Liver (tissue), 9 donors: ENCODE results near the gene RAPGEF4. TPM values are rescaled to one million over a fixed set of nuclear protein-coding genes. Genes with fewer than 3 reads are reported as not detected.

Experiments
- DNase-seq: peaks from one replicate; pipeline ENCODE4 v3.0.0-alpha.2; 2017; ENCODE audit warnings: low spot score
- H3K27ac ChIP-seq, 2 donors: one replicate each; pipeline ENCODE4 v1.7.0; 2013; ENCODE audit warnings: inconsistent platforms in 2 of 2, low read length in 2 of 2, control low read depth in 1 of 2, low read depth in 1 of 2, mild to moderate bottlenecking in 1 of 2
- H3K27me3 ChIP-seq, 4 donors: one replicate each; pipeline versions ENCODE4 v1.6.1 to v1.7.0; 2013; ENCODE audit warnings: low read length in 3 of 4, inconsistent platforms in 1 of 4, mild to moderate bottlenecking in 1 of 4, moderate library complexity in 1 of 4; ENCODE audit not compliant: control insufficient read depth in 4 of 4, insufficient read depth in 4 of 4
- H3K36me3 ChIP-seq, 4 donors: one replicate each; pipeline versions ENCODE4 v1.6.1 to v1.7.0; 2013; ENCODE audit warnings: low read length in 3 of 4, mild to moderate bottlenecking in 3 of 4, low read depth in 1 of 4, moderate library complexity in 1 of 4; ENCODE audit not compliant: control insufficient read depth in 4 of 4, insufficient read depth in 3 of 4
- H3K4me1 ChIP-seq, 4 donors: one replicate each; pipeline versions ENCODE4 v1.6.1 to v1.7.0; 2013; ENCODE audit warnings: low read length in 3 of 4, mild to moderate bottlenecking in 3 of 4, moderate library complexity in 1 of 4; ENCODE audit not compliant: control insufficient read depth in 4 of 4, insufficient read depth in 4 of 4
- H3K4me3 ChIP-seq, 3 donors: one replicate each; pipeline versions ENCODE4 v1.6.1 to v1.7.0; 2013; ENCODE audit warnings: low read length in 3 of 3, control low read depth in 1 of 3, low read depth in 1 of 3, mild to moderate bottlenecking in 1 of 3
- H3K9ac ChIP-seq, 2 donors: one replicate each; pipeline ENCODE4 v1.7.0; 2013; ENCODE audit warnings: low read length in 2 of 2, mild to moderate bottlenecking in 2 of 2, moderate library complexity in 2 of 2, control low read depth in 1 of 2, low read depth in 1 of 2
- H3K9me3 ChIP-seq, 4 donors: one replicate each; pipeline versions ENCODE4 v1.6.1 to v1.7.0; 2013; ENCODE audit warnings: low read length in 3 of 4; ENCODE audit not compliant: control insufficient read depth in 4 of 4
- ATF3 ChIP-seq: IDR thresholded peaks from 2 replicates; pipeline ENCODE4 v1.6.1; 2016; ENCODE audit warnings: antibody characterized with exemption
- EGR1 ChIP-seq, 2 donors: IDR thresholded peaks; 2 replicates each; pipeline ENCODE4 v1.6.1; 2016 to 2018; ENCODE audit warnings: antibody characterized with exemption in 2 of 2, low read depth in 2 of 2
- FOXA1 ChIP-seq: IDR thresholded peaks from 2 replicates; pipeline ENCODE4 v1.6.1; 2016; ENCODE audit warnings: antibody characterized with exemption
- FOXA2 ChIP-seq: IDR thresholded peaks from 2 replicates; pipeline ENCODE4 v1.6.1; 2016; ENCODE audit warnings: antibody characterized with exemption
- GABPA ChIP-seq, 2 donors: IDR thresholded peaks in 1 of 2; conservative IDR thresholded peaks in 1 of 2; 2 replicates each; pipeline ENCODE4 v1.6.1; 2016; ENCODE audit warnings: antibody characterized with exemption in 2 of 2, mild to moderate bottlenecking in 1 of 2, moderate library complexity in 1 of 2
- HNF4A ChIP-seq, 2 donors: conservative IDR thresholded peaks; 2 replicates each; pipeline ENCODE4 v1.6.1; 2016; ENCODE audit warnings: antibody characterized with exemption in 2 of 2, mild to moderate bottlenecking in 2 of 2
- HNF4G ChIP-seq: IDR thresholded peaks from 2 replicates; pipeline ENCODE4 v1.6.1; 2016; ENCODE audit warnings: antibody characterized with exemption
- JUND ChIP-seq, 2 donors: IDR thresholded peaks; 2 replicates each; pipeline ENCODE4 v1.6.1; 2016; ENCODE audit warnings: antibody characterized with exemption in 2 of 2
- MAX ChIP-seq: IDR thresholded peaks from 2 replicates; pipeline ENCODE4 v1.6.1; 2016; ENCODE audit warnings: antibody characterized with exemption
- NR2F2 ChIP-seq: IDR thresholded peaks from 2 replicates; pipeline ENCODE4 v1.6.1; 2016; ENCODE audit warnings: antibody characterized with exemption
- RAD21 ChIP-seq, 2 donors: IDR thresholded peaks; 2 replicates each; pipeline ENCODE4 v1.6.1; 2016; ENCODE audit warnings: antibody characterized with exemption in 2 of 2, mild to moderate bottlenecking in 2 of 2
- RXRA ChIP-seq, 2 donors: IDR thresholded peaks; 2 replicates each; pipeline ENCODE4 v1.6.1; 2017 to 2018; ENCODE audit warnings: antibody characterized with exemption in 2 of 2, mild to moderate bottlenecking in 1 of 2
- SP1 ChIP-seq: IDR thresholded peaks from 2 replicates; pipeline ENCODE4 v1.6.1; 2018; ENCODE audit warnings: antibody characterized with exemption, mild to moderate bottlenecking
- TAF1 ChIP-seq: conservative IDR thresholded peaks from 2 replicates; pipeline ENCODE4 v1.6.1; 2016; ENCODE audit warnings: antibody characterized with exemption, mild to moderate bottlenecking
- YY1 ChIP-seq: IDR thresholded peaks from 2 replicates; pipeline ENCODE4 v1.6.1; 2016; ENCODE audit warnings: antibody characterized with exemption, mild to moderate bottlenecking
- ZBTB33 ChIP-seq: IDR thresholded peaks from 2 replicates; pipeline ENCODE4 v1.6.1; 2016; ENCODE audit warnings: antibody characterized with exemption
- WGBS: extraction: QIAGEN DNeasy Blood & Tissue Kit; methylation state at CpG from one replicate; pipeline ENCODE4 v1.1.7; 2013; 5-methylcytosine and 5-hydroxymethylcytosine counted together
- polyA plus RNA-seq, 2 donors: library from polyadenylated mRNA; stranded (reverse) in 1 of 2; unstranded in 1 of 2; fragments of 200-250 nt in 1 of 2; fragments of >200 nt in 1 of 2; fragmentation: Nextera tagmentation in 1 of 2; extraction: Ambion mirVana in 1 of 2; gene quantifications; one replicate each; pipeline versions ENCODE4 v1.2.1 to v1.2.3, GENCODE V29; 2013 to 2015
- total RNA-seq, 2 donors: library from RNA; depleted of rRNA; stranded (reverse); fragments of >200 nt; gene quantifications; one replicate each; pipeline ENCODE4 v1.2.3, GENCODE V29; 2014
- TF ChIP-seq, protein P1 (sequence below): IDR thresholded peaks from 2 replicates; pipeline ENCODE4 v1.6.1; 2016; ENCODE audit warnings: antibody characterized with exemption, mild to moderate bottlenecking
- TF ChIP-seq, protein P2 (sequence below): fragments of 150-350 bp; IDR thresholded peaks from 2 replicates; pipeline ENCODE4 v1.5.1; 2017; ENCODE audit warnings: improper control_type of control experiment, low read depth, low read length; ENCODE audit not compliant: missing input control
- donor health status: healthy.
- donor health status: healthy.
- donor health status: healthy.
- donor health status: healthy.
- donor health status: healthy.

The RAPGEF4 gene
- total and polyA plus RNA-seq, 4 donors = 1.5 to 18.2 (median 8.3) TPM

- Histone ChIP-seq H3K9me3 (no peaks in the 10 kb centered on the region), H3K27me3 (no peaks in the 10 kb centered on the region), H3K9ac (no peak overlapping the region), H3K36me3 (no peaks in the 10 kb centered on the region), H3K27ac (no peak overlapping the region), H3K4me1 (peaks cover 2 to 7% (median 5%) of the 10 kb centered on the region in 4 donors), H3K4me3 (no peak overlapping the region)
- DNase-seq = no peak
- TF ChIP-seq ATF3 = no peak
- no peak for TF ChIP-seq MAX
- no peak for TF ChIP-seq RXRA (IDR thresholded peaks at IDR 0.05)
- no peak for TF ChIP-seq GABPA (IDR thresholded peaks at IDR 0.05 in 1 of 2, conservative IDR thresholded peaks at IDR 0.05 in 1 of 2)
- TF ChIP-seq, protein P1, sequence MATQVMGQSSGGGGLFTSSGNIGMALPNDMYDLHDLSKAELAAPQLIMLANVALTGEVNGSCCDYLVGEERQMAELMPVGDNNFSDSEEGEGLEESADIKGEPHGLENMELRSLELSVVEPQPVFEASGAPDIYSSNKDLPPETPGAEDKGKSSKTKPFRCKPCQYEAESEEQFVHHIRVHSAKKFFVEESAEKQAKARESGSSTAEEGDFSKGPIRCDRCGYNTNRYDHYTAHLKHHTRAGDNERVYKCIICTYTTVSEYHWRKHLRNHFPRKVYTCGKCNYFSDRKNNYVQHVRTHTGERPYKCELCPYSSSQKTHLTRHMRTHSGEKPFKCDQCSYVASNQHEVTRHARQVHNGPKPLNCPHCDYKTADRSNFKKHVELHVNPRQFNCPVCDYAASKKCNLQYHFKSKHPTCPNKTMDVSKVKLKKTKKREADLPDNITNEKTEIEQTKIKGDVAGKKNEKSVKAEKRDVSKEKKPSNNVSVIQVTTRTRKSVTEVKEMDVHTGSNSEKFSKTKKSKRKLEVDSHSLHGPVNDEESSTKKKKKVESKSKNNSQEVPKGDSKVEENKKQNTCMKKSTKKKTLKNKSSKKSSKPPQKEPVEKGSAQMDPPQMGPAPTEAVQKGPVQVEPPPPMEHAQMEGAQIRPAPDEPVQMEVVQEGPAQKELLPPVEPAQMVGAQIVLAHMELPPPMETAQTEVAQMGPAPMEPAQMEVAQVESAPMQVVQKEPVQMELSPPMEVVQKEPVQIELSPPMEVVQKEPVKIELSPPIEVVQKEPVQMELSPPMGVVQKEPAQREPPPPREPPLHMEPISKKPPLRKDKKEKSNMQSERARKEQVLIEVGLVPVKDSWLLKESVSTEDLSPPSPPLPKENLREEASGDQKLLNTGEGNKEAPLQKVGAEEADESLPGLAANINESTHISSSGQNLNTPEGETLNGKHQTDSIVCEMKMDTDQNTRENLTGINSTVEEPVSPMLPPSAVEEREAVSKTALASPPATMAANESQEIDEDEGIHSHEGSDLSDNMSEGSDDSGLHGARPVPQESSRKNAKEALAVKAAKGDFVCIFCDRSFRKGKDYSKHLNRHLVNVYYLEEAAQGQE = no peak
- no peak for TF ChIP-seq HNF4G
- no peak for TF ChIP-seq NR2F2
- TF ChIP-seq RAD21 (IDR thresholded peaks at IDR 0.05) = no peak
- TF ChIP-seq EGR1 (IDR thresholded peaks at IDR 0.05; ENCODE audit: low read depth in 2 of 2) = no peak
- no peak for TF ChIP-seq TAF1
- no peak for TF ChIP-seq ZBTB33
- TF ChIP-seq, protein P2, sequence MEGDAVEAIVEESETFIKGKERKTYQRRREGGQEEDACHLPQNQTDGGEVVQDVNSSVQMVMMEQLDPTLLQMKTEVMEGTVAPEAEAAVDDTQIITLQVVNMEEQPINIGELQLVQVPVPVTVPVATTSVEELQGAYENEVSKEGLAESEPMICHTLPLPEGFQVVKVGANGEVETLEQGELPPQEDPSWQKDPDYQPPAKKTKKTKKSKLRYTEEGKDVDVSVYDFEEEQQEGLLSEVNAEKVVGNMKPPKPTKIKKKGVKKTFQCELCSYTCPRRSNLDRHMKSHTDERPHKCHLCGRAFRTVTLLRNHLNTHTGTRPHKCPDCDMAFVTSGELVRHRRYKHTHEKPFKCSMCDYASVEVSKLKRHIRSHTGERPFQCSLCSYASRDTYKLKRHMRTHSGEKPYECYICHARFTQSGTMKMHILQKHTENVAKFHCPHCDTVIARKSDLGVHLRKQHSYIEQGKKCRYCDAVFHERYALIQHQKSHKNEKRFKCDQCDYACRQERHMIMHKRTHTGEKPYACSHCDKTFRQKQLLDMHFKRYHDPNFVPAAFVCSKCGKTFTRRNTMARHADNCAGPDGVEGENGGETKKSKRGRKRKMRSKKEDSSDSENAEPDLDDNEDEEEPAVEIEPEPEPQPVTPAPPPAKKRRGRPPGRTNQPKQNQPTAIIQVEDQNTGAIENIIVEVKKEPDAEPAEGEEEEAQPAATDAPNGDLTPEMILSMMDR = no peak
- TF ChIP-seq JUND (IDR thresholded peaks at IDR 0.05) = no peak
- no peak for TF ChIP-seq FOXA1
- TF ChIP-seq SP1 = no peak
- TF ChIP-seq YY1 = no peak
- no peak for TF ChIP-seq FOXA2
- TF ChIP-seq HNF4A (conservative IDR thresholded peaks at IDR 0.05) = no peak
Measured at GRCh38 chr2:172950565-172950964, 214.9 kb downstream of the RAPGEF4 start.

DNA sequence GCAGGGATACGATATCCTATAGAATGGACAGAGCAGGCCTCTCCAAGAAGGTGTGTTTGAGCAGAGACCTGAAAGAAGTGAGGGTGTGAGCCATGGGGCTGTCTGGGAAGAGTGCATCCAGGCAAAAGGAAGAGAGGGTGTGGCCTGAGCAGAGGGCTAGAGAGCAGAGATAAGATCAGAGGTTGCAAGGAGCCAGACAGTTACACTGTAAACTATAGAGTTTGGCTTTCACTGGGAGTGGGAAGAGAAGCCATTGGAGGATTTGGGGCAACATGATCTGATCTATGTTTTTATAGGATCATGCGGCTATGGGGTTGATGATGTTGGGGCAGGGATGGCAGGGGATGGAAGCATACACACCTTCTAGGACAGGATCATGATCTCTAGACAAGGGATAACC, 215.9 kb downstream of the RAPGEF4 start:
- DNase-seq = no peak
- 94% methylated on average over 2 of the region's 2 CpGs for WGBS
- no peak overlapping the region for H3K27ac ChIP-seq

More for the DNA sequence above, 215.9 kb downstream of the RAPGEF4 start:
- H3K36me3 ChIP-seq = no peaks in the 10 kb centered on the region
- H3K9ac ChIP-seq = no peak overlapping the region
- H3K9me3 ChIP-seq = no peaks in the 10 kb centered on the region
- H3K4me1 ChIP-seq = peaks cover 2 to 7% (median 3%) of the 10 kb centered on the region in 4 donors
- TF ChIP-seq MAX (no peak), ATF3 (no peak), ZBTB33 (no peak), HNF4G (no peak), EGR1 (IDR thresholded peaks at IDR 0.05; ENCODE audit: low read depth in 2 of 2) (no peak), SP1 (no peak), TAF1 (no peak), RAD21 (IDR thresholded peaks at IDR 0.05) (no peak), GABPA (IDR thresholded peaks at IDR 0.05 in 1 of 2, conservative IDR thresholded peaks at IDR 0.05 in 1 of 2) (no peak), YY1 (no peak), JUND (IDR thresholded peaks at IDR 0.05) (no peak), FOXA1 (no peak), RXRA (IDR thresholded peaks at IDR 0.05) (no peak), FOXA2 (no peak), NR2F2 (no peak), HNF4A (conservative IDR thresholded peaks at IDR 0.05) (no peak)
- TF ChIP-seq, protein P2 = no peak
- H3K27me3 ChIP-seq = no peaks in the 10 kb centered on the region
- H3K4me3 ChIP-seq = no peak overlapping the region
